ENCODE data around the gene AEBP2. TPM values are rescaled to one million over a fixed set of nuclear protein-coding genes. Genes with fewer than 3 reads are reported as not detected.

The AEBP2 gene
- total RNA-seq, 1 experiment from 2014 or later = 49.2 TPM

DNA sequence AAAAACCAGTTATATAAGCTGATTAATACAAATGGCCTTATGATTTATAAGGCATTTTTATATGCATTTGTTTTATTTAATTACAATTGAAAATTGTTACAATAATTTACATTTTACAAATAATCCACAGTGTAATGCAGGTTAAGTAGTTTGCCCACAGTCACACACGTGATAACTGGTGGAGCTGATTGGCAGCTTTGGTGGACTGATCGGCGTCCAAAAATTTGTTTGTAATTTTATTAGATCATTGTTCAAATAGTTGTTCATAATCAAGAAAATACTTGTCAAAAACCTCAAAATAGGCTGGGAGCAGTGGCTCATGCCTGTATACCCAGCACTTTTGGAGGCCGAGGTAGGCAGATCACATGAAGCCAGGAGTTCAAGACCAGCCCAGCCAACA is 59.7 kb downstream of the AEBP2 start:
- intact Hi-C loops (cut with micrococcal nuclease) = no loop called here
- DNase-seq (ENCODE audit: unreplicated experiment) = no peak
- peaks cover 11% of the 10 kb centered on the region for H3K4me1 Mint-ChIP-seq (ENCODE audit: insufficient read depth, unreplicated experiment)
- H3K27ac Mint-ChIP-seq (ENCODE audit: low read depth, unreplicated experiment) = no peak overlapping the region
- H3K9me3 Mint-ChIP-seq (ENCODE audit: unreplicated experiment) = no peaks in the 10 kb centered on the region
- ChIA-PET CTCF (interaction anchor here (0.6 to 1.2 kb wide), 2 partner anchors 8 to 409 kb away, joined by 4 read pairs; no protein-coding TSS in a partner anchor), POLR2A (interaction anchor here (0.7 to 1.4 kb wide), 4 partner anchors 16 to 798 kb away, joined by 3 to 6 read pairs (median 4); no protein-coding TSS in a partner anchor)
- TF ChIP-seq, protein P1, sequence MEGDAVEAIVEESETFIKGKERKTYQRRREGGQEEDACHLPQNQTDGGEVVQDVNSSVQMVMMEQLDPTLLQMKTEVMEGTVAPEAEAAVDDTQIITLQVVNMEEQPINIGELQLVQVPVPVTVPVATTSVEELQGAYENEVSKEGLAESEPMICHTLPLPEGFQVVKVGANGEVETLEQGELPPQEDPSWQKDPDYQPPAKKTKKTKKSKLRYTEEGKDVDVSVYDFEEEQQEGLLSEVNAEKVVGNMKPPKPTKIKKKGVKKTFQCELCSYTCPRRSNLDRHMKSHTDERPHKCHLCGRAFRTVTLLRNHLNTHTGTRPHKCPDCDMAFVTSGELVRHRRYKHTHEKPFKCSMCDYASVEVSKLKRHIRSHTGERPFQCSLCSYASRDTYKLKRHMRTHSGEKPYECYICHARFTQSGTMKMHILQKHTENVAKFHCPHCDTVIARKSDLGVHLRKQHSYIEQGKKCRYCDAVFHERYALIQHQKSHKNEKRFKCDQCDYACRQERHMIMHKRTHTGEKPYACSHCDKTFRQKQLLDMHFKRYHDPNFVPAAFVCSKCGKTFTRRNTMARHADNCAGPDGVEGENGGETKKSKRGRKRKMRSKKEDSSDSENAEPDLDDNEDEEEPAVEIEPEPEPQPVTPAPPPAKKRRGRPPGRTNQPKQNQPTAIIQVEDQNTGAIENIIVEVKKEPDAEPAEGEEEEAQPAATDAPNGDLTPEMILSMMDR (IDR thresholded peaks at IDR 0.05; ENCODE audit: unreplicated experiment) = no peak
- peaks cover 63% of the 10 kb centered on the region for H3K36me3 Mint-ChIP-seq (ENCODE audit: insufficient read depth, unreplicated experiment)
- H3K27me3 Mint-ChIP-seq (ENCODE audit: insufficient read depth, unreplicated experiment) = no peaks in the 10 kb centered on the region
- no TSS peak for BruUV-seq (replicated peaks)
- H3K4me3 Mint-ChIP-seq (ENCODE audit: unreplicated experiment) = no peak overlapping the region

DNA sequence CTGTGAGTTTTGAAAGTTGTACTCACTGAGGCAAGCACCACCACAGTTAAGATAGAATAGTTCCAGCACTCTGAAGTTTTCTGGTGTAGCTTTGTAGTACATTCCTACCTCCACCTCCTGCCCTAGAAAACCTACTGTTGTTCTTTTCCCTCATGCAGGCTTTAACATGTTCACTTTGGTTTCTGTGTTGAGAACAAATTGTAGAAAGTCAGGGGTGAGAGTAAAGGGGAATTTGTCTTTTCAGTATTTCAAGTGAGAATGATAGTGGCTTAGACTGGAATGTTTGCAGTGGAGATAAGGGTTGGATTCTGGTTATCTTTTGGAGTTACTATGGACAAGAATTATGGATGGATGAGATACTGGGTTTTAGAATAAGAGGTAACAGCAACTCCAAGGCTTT is 67.2 kb downstream of the AEBP2 start:
- no peak for DNase-seq (ENCODE audit: unreplicated experiment)
- intact Hi-C loops (cut with micrococcal nuclease) = no loop called here
- H3K9me3 Mint-ChIP-seq (ENCODE audit: unreplicated experiment) = no peaks in the 10 kb centered on the region
- ChIA-PET POLR2A (interaction anchor here (0.6 to 1.9 kb wide), 5 partner anchors 8 to 46 kb away, joined by 3 to 6 read pairs (median 3); no protein-coding TSS in a partner anchor), CTCF (interaction anchor here (0.7 to 1.8 kb wide), 5 partner anchors 8 to 137 kb away, joined by 3 to 8 read pairs (median 4); no protein-coding TSS in a partner anchor)
- BruUV-seq (replicated peaks) = no TSS peak
- peaks cover 22% of the 10 kb centered on the region for H3K4me1 Mint-ChIP-seq (ENCODE audit: insufficient read depth, unreplicated experiment)
- H3K27ac Mint-ChIP-seq (ENCODE audit: low read depth, unreplicated experiment) = peak overlapping the region; percentile 35
- no peak overlapping the region for H3K4me3 Mint-ChIP-seq (ENCODE audit: unreplicated experiment)
- H3K36me3 Mint-ChIP-seq (ENCODE audit: insufficient read depth, unreplicated experiment) = peaks cover 37% of the 10 kb centered on the region
- TF ChIP-seq, protein P1 (IDR thresholded peaks at IDR 0.05; ENCODE audit: unreplicated experiment) = no peak
- H3K27me3 Mint-ChIP-seq (ENCODE audit: insufficient read depth, unreplicated experiment) = no peaks in the 10 kb centered on the region

DNA sequence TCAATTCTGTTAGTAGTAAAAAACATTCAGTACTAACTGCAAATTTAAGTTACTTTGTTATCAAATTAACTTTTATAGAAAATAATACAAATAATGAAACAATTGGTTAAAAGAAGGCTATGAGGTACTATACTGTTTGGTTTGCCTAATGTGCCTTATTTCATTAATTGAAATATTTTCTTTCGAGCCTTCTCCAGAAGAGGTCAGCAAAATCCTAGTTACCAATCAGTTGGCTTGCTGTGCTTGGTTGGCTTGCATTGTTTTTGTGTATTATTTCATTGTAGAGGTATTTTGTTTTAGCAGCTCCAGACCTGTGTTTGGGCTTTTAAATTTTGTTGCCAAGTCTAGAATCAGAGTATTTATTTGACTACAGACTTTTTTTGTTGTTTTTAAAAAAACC is 68.5 kb downstream of the AEBP2 start:
- Mint-ChIP-seq H3K4me1 (ENCODE audit: insufficient read depth, unreplicated experiment) (peaks cover 22% of the 10 kb centered on the region), H3K27me3 (ENCODE audit: insufficient read depth, unreplicated experiment) (no peaks in the 10 kb centered on the region), H3K27ac (ENCODE audit: low read depth, unreplicated experiment) (no peak overlapping the region), H3K9me3 (ENCODE audit: unreplicated experiment) (no peaks in the 10 kb centered on the region), H3K36me3 (ENCODE audit: insufficient read depth, unreplicated experiment) (peaks cover 45% of the 10 kb centered on the region), H3K4me3 (ENCODE audit: unreplicated experiment) (no peak overlapping the region)
- ChIA-PET POLR2A (interaction anchor here (0.7 to 1.9 kb wide), 4 partner anchors 15 to 38 kb away, joined by 3 to 6 read pairs (median 4); no protein-coding TSS in a partner anchor), CTCF (interaction anchor here (0.6 to 1.8 kb wide), 11 partner anchors 9 to 493 kb away, joined by 3 to 8 read pairs (median 4); no protein-coding TSS in a partner anchor)
- intact Hi-C loops (cut with micrococcal nuclease) = loop anchor here (2.0 kb wide), 1 partner anchor 135 kb away; no protein-coding TSS in a partner anchor
- TF ChIP-seq, protein P1 (IDR thresholded peaks at IDR 0.05; ENCODE audit: unreplicated experiment) = peak; percentile 22
- BruUV-seq (replicated peaks) = no TSS peak
- peak; percentile 10 for DNase-seq (ENCODE audit: unreplicated experiment)

DNA sequence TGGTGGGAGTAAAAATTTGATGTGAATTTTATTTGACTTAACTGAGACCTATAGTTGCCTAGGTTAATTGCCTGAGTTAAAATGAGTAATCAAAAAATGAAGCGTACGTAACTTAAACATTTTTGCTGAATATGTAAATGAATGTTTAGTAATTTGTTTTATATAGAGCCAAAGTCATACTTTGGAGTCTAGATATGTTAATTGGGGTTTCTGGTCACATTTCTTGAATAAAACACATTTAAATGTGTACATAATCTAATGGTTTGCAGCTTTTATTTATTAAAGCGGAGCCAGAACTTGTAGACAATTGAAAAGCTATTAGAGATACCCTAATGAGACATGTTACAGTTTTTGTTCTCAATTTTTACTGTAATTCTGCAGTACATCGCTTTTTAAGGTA is 71.2 kb downstream of the AEBP2 start:
- Mint-ChIP-seq H3K4me3 (ENCODE audit: unreplicated experiment) (no peak overlapping the region), H3K27ac (ENCODE audit: low read depth, unreplicated experiment) (no peak overlapping the region), H3K36me3 (ENCODE audit: insufficient read depth, unreplicated experiment) (peaks cover 45% of the 10 kb centered on the region), H3K9me3 (ENCODE audit: unreplicated experiment) (no peaks in the 10 kb centered on the region), H3K27me3 (ENCODE audit: insufficient read depth, unreplicated experiment) (no peaks in the 10 kb centered on the region), H3K4me1 (ENCODE audit: insufficient read depth, unreplicated experiment) (peaks cover 12% of the 10 kb centered on the region)
- intact Hi-C loops (cut with micrococcal nuclease) = no loop called here
- POLR2A ChIA-PET = interaction anchor here (0.5 kb wide), 1 partner anchor 494 kb away, joined by 3 read pairs; no protein-coding TSS in a partner anchor
- TF ChIP-seq, protein P1 (IDR thresholded peaks at IDR 0.05; ENCODE audit: unreplicated experiment) = no peak
- CTCF ChIA-PET = no interaction called here
- BruUV-seq (replicated peaks) = no TSS peak
- DNase-seq (ENCODE audit: unreplicated experiment) = no peak

Measured in MCF 10A (cell line).